ENCODE results near the gene ZC3H12A. TPM values are rescaled to one million over a fixed set of nuclear protein-coding genes. Genes with fewer than 3 reads are reported as not detected.
A peak's percentile ranks its signal among the peaks of the same experiment; 100 is the strongest.

The ZC3H12A gene
- total RNA-seq, 2 experiments from 2014 or later, result 164 to 165 TPM

DNA sequence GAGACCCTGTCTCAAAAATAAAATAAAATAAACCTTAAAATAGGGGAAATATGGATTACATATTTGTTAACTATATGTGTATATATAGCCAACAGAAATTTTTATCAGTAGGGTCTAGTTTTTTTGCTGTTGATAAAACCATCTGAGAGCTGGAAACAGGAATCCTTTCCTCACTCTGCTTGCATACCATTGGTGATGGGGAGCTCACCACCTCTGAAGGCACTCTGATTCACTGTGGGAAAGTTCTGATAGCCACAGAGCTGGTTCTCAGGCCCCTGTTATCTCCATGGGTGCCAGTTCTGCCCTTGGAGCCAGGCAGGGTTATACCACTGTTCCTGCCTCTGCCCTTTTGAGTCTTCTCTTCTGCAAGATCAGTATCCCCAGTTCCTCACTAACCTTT lies 17.8 kb upstream of the ZC3H12A start:
- H3K9me3 ChIP-seq (ENCODE audit: control insufficient read depth in 1 of 2, insufficient read depth in 1 of 2, low read length in 2 of 2), result no peaks in the 10 kb centered on the region
- TF ChIP-seq, protein P1, sequence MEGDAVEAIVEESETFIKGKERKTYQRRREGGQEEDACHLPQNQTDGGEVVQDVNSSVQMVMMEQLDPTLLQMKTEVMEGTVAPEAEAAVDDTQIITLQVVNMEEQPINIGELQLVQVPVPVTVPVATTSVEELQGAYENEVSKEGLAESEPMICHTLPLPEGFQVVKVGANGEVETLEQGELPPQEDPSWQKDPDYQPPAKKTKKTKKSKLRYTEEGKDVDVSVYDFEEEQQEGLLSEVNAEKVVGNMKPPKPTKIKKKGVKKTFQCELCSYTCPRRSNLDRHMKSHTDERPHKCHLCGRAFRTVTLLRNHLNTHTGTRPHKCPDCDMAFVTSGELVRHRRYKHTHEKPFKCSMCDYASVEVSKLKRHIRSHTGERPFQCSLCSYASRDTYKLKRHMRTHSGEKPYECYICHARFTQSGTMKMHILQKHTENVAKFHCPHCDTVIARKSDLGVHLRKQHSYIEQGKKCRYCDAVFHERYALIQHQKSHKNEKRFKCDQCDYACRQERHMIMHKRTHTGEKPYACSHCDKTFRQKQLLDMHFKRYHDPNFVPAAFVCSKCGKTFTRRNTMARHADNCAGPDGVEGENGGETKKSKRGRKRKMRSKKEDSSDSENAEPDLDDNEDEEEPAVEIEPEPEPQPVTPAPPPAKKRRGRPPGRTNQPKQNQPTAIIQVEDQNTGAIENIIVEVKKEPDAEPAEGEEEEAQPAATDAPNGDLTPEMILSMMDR (IDR thresholded peaks at IDR 0.05), result no peak
- CTCF ChIA-PET, result interaction anchor here (0.6 to 9.8 kb wide), 3 partner anchors 30 to 1834 kb away, joined by 3 to 120 read pairs (median 3); no protein-coding TSS in a partner anchor
- POLR2A ChIA-PET, result interaction anchor here (0.6 to 1.3 kb wide), 2 partner anchors 22 to 94 kb away, joined by 3 to 4 read pairs; no protein-coding TSS in a partner anchor
- intact Hi-C loops (cut with DNase I, micrococcal nuclease), result loop anchor here in 1 of 2 experiments (2.0 to 5.0 kb wide), 2 partner anchors 16 to 101 kb away; partner anchors contain the start of gene DNALI1
- peaks cover 9% of the 10 kb centered on the region for H3K4me1 ChIP-seq (ENCODE audit: insufficient read depth, low read length)
- no peak overlapping the region for H3K27ac Mint-ChIP-seq
- peaks cover 4% of the 10 kb centered on the region for H3K36me3 Mint-ChIP-seq (ENCODE audit: low read depth)
- no peak overlapping the region for H3K4me3 Mint-ChIP-seq
- no peaks in the 10 kb centered on the region for H3K9me3 Mint-ChIP-seq
- DNase-seq, result no peak
- H3K27me3 ChIP-seq (ENCODE audit: control insufficient read depth in 1 of 2, insufficient read depth in 2 of 2, low read length in 2 of 2), result no peaks in the 10 kb centered on the region
- no peak overlapping the region for H3K4me3 ChIP-seq (ENCODE audit: low read length)
- peaks cover 6% of the 10 kb centered on the region for H3K36me3 ChIP-seq (ENCODE audit: insufficient read depth, low read length)
- peaks cover 6% of the 10 kb centered on the region for H3K4me1 Mint-ChIP-seq (ENCODE audit: low read depth)
- ATAC-seq (ENCODE audit: poor library complexity), result no peak
- no peaks in the 10 kb centered on the region for H3K27me3 Mint-ChIP-seq
- H3K27ac ChIP-seq (ENCODE audit: low read depth in 1 of 2, low read length in 2 of 2), result no peak overlapping the region

DNA sequence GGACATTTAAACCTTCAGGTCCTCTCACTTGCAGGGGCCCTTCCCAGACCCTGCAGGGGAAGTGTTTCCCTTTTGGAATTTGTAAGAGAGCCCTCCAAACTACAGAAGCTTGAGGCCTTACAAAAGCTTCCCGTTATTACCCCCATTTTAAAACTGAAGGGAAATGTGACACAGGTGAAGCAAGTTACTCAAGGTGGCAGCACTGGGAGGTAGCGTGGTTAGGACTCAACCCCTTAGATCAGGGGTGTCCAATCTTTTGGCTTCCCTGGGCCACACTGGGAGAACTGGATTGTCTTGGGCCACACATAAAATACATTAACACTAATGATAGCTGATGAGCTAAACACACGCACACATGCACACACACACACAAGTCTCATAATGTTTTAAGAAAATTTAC lies 15.8 kb upstream of the ZC3H12A start:
- peaks cover 6% of the 10 kb centered on the region for H3K4me1 Mint-ChIP-seq (ENCODE audit: low read depth)
- no peaks in the 10 kb centered on the region for H3K9me3 Mint-ChIP-seq
- H3K4me3 ChIP-seq (ENCODE audit: low read length), result no peak overlapping the region
- H3K27me3 Mint-ChIP-seq, result no peaks in the 10 kb centered on the region
- peaks cover 9% of the 10 kb centered on the region for H3K36me3 ChIP-seq (ENCODE audit: insufficient read depth, low read length)
- CTCF ChIA-PET, result interaction anchor here (1.0 to 9.8 kb wide), 5 partner anchors 9 to 38 kb away, joined by 3 to 120 read pairs (median 5); no protein-coding TSS in a partner anchor
- POLR2A ChIA-PET, result interaction anchor here (0.6 to 1.8 kb wide), 4 partner anchors 17 to 137 kb away, joined by 3 to 14 read pairs (median 5); partner anchors contain the start of gene GNL2
- no peak overlapping the region for H3K4me3 Mint-ChIP-seq
- H3K27ac Mint-ChIP-seq, result no peak overlapping the region
- no peaks in the 10 kb centered on the region for H3K9me3 ChIP-seq (ENCODE audit: control insufficient read depth in 1 of 2, insufficient read depth in 1 of 2, low read length in 2 of 2)
- no peak overlapping the region for H3K27ac ChIP-seq (ENCODE audit: low read depth in 1 of 2, low read length in 2 of 2)
- intact Hi-C loops (cut with DNase I, micrococcal nuclease), result loop anchor here in 1 of 2 experiments (5.0 kb wide), 1 partner anchor 99 kb away; the partner anchor contains the start of gene DNALI1
- H3K36me3 Mint-ChIP-seq (ENCODE audit: low read depth), result peaks cover 4% of the 10 kb centered on the region
- H3K27me3 ChIP-seq (ENCODE audit: control insufficient read depth in 1 of 2, insufficient read depth in 2 of 2, low read length in 2 of 2), result no peaks in the 10 kb centered on the region
- H3K4me1 ChIP-seq (ENCODE audit: insufficient read depth, low read length), result peaks cover 9% of the 10 kb centered on the region
- TF ChIP-seq, protein P1 (IDR thresholded peaks at IDR 0.05), result no peak
- peak in 2 of 14 experiments; percentile 19 to 36 for DNase-seq
- ATAC-seq (ENCODE audit: poor library complexity), result no peak

DNA sequence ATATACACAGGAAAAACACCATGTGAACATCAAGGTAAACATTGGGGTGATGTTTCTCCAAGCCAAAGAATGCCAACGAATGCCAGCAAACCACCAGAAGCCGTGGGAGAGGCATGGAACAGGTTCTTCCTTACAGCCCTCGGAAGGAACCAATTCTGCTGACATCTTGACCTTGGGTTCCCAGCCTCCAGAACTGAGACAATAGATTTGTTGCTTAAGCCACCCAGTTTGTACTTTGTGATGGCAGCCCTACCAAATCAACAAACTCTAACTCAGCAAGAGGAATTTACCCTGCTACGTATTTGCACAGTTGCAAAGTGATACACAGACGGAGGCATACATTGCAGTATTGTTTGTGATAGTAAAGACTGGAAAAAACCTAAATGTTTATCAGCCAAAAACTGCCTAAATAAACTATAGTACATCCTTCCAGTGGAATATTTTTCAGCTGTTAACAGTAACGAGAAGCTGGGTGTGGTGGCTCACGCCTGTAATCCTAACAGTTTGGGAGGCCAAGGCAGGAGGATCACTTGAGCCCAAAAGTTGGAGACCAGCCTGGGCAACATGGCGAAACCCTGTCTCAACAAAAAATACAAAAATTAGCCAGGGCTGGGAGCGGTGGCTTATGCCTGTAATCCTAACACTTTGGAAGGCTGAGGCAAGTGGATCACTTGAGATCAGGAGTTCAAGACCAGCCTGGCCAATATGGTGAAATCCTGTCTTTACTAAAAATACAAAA lies 12.5 kb upstream of the ZC3H12A start:
- ATAC-seq (ENCODE audit: poor library complexity), result no peak
- no peak for DNase-seq
- H3K27me3 Mint-ChIP-seq, result no peaks in the 10 kb centered on the region
- CTCF ChIA-PET, result interaction anchor here (1.4 kb wide), 1 partner anchor 53 kb away, joined by 3 read pairs; the partner anchor contains the start of gene MEAF6
- no peaks in the 10 kb centered on the region for H3K27me3 ChIP-seq (ENCODE audit: control insufficient read depth in 1 of 2, insufficient read depth in 2 of 2, low read length in 2 of 2)
- H3K4me1 Mint-ChIP-seq (ENCODE audit: low read depth), result no peaks in the 10 kb centered on the region
- no peak overlapping the region for H3K4me3 Mint-ChIP-seq
- H3K4me3 ChIP-seq (ENCODE audit: low read length), result no peak overlapping the region
- H3K9me3 ChIP-seq (ENCODE audit: control insufficient read depth in 1 of 2, insufficient read depth in 1 of 2, low read length in 2 of 2), result no peaks in the 10 kb centered on the region
- no peak overlapping the region for H3K27ac Mint-ChIP-seq
- H3K9me3 Mint-ChIP-seq, result no peaks in the 10 kb centered on the region
- no peak overlapping the region for H3K27ac ChIP-seq (ENCODE audit: low read depth in 1 of 2, low read length in 2 of 2)
- peaks cover 5% of the 10 kb centered on the region for H3K36me3 ChIP-seq (ENCODE audit: insufficient read depth, low read length)
- H3K36me3 Mint-ChIP-seq (ENCODE audit: low read depth), result no peaks in the 10 kb centered on the region
- no peaks in the 10 kb centered on the region for H3K4me1 ChIP-seq (ENCODE audit: insufficient read depth, low read length)
- TF ChIP-seq, protein P1 (IDR thresholded peaks at IDR 0.05), result no peak
- POLR2A ChIA-PET, result interaction anchor here (1.1 kb wide), 1 partner anchor 13 kb away, joined by 3 read pairs; the partner anchor contains the start of gene ZC3H12A
- intact Hi-C loops (cut with DNase I, micrococcal nuclease), result no loop called here

Measured in CD4-positive, alpha-beta T cell (primary cell).